ENCODE measurements around the gene CNN2.

Gene CNN2

GRCh38 chr19:1084024-1084868 is 57.8 kb downstream of the CNN2 start:
- DNase-seq, result peak; percentile 52

GRCh38 chr19:1085053-1085658 is 58.7 kb downstream of the CNN2 start:
- DNase-seq, result peak; percentile 3

GRCh38 chr19:1085676-1086442 is 59.5 kb downstream of the CNN2 start:
- DNase-seq, result no peak

- no peak for DNase-seq
These were observed 60.2 kb downstream of the CNN2 start for GRCh38 chr19:1086613-1087012.

- DNase-seq, result no peak
These were observed 61.5 kb downstream of the CNN2 start for GRCh38 chr19:1087813-1088415.

GRCh38 chr19:1088416-1089010 is 62.1 kb downstream of the CNN2 start:
- DNase-seq, result no peak

Measured in stimulated activated CD4-positive, alpha-beta T cell treated with anti-CD3 and anti-CD28 coated beads, Interleukin-15, amount 100 ng/mL, for 24 hours (primary cell).